GM19025 (cell line): ENCODE measurements around the gene MYO1A.
"Not testable (repeated sequence)": the region's sequence is repeated elsewhere in the genome, so short reads cannot be mapped to it uniquely, and the experiment has no call there.

Source experiments
- ATAC-seq: cut with Tn5 transposase; IDR thresholded peaks from one replicate; pipeline ENCODE4 v1.9.1; 2021; ENCODE audit warnings: mild to moderate bottlenecking, low read depth, moderate library complexity; ENCODE audit not compliant: unreplicated experiment

The MYO1A gene

DNA sequence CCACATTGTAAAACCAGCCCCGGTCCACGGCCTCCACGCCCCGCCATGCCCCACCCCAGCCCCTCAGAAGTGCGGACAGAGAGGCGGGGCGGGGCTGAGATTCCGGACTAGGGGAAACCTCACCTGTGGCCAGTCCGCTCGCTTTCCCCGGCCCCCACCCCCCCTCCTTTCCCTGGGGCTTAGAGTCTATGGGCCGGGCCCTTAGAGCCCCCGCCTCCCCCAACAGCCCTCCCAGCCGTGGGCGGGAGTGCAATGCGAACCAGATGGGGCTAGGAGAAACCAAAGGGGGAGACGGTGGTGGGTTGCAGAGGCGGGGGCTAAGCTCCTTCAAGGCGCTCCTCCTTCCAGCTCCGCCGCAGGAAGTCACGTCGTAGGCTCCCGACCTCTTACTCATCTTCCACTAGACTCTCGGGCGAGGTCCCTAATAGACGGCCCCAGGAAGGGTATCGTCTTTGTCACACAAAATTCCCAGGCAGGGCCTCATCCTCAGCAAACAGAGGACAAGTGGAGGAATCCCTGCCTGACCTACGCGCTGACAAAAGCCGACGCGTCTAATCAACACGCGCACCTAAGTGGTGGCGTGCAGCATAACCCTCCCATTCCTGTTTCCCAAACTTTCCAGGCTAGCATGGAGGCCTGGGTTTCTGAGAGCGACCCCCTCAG is 37.9 kb upstream of the MYO1A start:
- peak; percentile 27 for ATAC-seq

DNA sequence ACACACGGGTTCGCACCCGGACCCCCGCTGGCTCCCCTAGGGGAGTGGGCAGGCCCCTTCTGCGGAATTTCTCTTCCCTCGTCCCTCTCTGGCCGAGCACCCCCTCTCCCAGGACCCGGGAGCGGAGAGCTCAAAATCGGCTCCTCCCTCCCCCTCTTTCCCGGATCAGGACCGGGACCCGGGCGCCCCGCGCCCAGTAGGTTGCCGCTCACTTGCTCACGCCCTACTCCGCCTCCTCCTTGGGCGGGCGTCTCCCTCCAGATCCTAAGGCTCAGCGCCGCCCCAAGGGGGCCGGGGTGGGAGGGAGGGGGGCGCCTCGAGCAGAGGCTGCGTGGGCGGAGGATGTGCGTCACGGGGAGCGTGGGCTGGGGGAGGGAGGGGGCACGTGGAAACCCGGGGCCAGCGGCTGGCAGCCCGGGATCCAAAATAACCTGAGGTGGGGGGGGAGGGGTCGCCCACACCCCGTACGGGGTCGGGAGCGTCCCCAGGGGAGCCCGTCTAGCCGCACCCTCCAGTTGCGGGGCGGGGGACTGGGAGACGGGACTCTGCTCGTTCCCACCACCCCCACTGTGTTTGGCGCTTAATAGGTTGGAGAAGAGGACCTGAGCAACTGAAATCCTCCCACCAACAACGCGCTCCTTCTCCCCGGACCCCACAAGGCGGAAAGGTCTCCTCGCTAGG is 37.2 kb upstream of the MYO1A start:
- peak; percentile 25 for ATAC-seq

DNA sequence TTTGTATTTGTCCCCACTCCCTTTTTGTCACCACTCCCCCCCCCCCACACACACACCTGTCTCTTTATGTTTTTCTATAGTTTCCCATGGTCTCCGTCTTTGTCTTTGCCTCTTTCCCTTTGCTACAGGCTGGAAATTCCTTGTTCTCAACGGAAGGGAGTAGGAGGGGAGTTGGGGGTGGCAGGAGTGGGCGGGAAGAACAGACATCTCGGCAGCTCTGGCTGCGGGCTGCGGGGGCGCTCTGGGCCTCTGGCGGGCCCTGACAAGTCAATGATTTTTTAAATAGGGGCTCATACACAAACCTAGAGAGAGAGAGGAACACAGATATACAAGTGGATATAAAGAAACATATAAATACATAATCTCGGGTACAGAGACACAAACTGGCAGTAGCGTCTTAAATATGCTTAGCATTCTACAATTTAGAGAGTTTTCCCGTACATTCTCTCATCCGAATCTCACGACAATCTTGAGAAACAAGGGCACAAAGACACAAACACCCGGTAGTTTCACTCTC is 36.6 kb upstream of the MYO1A start:
- ATAC-seq = no peak

DNA sequence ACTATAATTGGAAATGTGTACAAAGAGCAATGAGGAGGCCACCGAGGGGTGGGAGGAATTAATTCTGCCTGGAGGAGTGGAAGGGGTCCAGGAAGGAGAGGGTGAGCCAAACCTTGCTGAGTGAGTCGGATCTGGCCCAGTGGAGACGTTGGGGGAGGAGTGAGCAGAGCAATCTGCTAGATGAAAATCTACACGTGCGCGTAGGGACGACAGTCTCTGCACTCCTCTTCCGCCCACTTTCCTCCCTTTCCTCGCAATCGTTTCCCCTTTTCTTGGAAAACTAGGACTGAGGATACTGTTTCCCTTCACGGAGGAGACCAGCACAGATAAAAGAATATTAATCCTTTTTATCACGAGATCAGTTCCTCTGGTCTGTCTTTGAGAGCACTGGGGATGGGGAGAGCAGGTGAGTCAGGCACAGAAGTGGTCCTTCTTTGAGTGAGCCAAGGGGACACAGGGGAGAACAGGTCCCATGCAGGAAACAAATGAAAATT is 36.1 kb upstream of the MYO1A start:
- no peak for ATAC-seq

DNA sequence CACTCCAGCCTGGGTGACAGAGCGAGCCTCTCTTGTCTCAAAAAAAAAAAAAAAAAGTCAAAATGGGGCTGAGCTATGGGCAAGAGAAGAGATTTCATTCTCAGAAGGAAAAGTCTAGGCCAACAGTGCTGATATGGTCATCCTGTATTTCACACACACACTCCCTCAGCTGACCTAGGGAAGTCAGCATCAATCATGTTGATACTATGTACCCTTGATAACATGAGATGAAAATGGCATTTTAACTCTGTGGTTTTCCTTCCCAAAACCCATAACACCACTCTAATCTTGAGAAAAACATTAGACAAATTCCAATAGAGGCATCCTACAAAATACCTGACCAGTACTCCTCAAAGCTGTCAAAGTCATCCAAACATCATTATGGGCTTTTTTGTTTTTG is 30.9 kb upstream of the MYO1A start:
- no peak for ATAC-seq

DNA sequence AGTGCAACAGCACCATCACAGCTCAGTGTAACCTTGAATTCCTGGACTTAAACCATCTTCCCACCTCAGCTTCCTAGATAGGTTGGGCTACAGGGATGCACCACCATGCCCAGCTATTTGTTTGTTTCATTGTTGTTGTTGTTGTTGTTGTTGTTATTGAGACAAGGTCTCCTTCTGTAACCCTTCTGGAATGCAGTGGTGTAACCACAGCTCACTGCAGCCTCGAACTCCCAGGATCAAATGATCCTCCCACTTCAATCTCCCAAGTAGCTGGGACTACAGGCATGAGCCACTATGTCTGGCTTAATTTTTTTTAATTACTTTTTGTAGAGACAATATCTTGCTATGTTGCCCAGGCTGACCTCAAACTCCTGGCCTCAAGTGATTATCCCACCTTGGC is 29.9 kb upstream of the MYO1A start:
- no peak for ATAC-seq

DNA sequence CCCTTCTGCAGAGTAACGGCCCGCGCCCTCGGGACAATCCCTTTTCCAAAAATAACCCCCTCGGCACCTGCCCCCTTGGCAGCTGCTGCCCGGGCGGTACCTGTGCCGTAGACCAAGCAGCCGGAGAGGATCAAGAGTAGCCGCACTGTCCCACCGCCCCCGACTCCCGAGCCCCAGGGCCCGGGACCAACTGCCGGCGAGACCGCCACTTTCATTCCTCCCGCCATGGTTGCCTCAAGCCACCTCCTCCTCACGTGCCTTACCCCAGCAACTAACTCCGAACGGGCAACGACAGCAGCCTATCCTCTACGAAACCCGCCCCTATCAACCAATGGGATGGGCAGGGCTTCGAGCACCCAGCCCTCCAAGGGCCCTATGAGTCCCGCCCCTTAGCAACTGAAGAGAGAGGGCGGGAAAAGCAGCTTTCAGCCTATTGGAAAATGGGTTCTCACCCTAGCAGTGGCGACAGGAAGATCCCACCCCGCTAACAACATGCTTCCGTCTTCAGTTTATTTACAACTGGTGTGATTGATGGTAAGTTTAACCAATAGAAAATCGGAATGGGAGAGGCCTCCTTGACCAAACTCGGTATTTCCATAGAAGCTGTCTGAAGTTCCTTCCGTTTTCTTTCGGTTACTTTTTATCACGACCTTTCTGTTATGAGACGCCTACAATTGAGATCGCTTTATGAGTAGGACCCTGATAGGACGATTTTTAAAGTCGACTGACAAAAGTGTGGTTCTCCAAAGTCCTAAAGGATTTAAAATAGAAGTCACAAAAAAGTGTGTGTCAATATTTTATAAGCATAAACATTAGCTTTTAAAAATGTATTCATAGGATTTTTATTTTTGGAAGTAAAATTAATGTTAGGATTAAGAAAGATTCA is 28.8 kb upstream of the MYO1A start, which contains the start of gene NEMP1:
Gene NEMP1 (minus strand): TSS at position 273 of the 886 bp plus-strand sequence. CDS start 46 bp downstream, at position 227.
- ATAC-seq = peak; percentile 97

DNA sequence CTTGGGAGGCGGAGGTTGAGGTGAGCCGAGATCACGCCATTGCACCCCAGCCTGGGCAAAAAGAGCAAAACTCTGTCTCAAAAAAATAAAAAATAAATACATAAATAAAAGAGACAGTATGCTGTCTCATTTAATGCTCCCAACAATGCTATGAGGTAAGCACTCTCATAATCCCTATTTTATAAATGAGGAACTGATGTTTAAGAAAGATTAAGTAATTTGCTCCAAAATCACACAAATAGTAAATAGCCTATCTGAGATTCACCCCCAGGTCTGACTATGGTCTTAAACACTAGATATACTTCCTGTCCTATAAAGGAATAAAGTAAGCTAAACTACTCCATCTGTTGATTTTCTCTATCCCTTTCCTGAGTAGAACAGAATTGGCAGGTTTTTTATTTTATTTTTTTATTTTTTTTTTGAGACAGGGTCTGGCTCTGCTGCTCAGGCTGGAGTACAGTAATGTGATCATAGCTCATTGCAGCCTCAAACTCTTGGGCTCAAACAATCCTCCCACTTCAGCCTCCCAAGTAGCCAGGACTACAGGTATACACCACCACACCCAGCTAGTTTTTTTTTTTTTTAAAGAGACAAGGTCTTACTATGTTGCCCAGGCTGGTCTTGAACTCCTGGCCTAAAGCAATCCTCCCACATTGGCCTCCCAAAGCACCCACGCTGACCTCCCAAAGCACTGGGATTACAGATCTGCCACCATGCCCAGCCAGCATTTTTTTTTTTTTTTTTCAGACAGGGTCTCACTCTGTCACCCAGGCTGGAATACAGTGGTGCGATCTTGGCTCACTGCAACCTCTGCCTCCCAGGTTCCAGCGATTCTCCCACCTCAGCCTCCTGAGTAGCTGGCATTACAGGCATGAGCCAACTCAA is 23.9 kb upstream of the MYO1A start:
- ATAC-seq = not testable (repeated sequence)

DNA sequence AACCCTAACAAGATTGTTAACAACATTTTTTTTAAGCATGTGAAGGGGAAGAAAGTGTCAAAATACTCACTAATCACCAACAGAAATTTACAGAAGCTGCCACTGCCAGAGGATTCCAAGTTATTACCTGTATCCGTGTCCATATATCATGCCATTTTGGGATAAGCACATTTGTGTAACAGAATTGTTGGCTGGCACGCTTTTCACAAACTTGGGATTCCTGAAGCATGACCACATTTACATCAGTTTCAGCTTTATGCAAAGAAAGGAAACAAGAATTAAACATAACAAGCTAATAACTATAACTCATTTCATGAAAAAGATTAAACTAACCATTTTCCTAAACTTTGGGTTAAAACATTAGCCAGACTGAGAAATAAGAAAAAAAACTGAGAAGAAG is 22.7 kb upstream of the MYO1A start:
- ATAC-seq = no peak

DNA sequence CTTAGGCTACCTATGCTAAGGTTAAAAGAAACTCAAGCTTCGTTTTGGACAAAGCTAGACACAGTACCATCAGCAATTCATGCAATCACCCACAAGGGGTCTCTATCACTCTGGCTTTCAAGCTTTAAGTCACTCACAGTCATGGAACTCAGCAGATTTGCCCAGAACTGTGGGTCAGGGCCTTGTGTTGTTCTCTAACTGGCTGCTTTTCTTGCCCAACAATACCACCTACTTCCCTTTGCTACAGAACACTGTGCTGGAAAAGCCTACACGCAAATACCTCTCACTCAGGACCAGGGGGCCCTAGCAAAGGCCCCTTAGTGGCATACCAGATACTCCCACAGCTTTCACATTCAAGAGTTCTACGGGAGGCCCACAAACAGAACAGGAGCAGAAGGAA is 19.6 kb upstream of the MYO1A start:
- peak; percentile 85 for ATAC-seq

DNA sequence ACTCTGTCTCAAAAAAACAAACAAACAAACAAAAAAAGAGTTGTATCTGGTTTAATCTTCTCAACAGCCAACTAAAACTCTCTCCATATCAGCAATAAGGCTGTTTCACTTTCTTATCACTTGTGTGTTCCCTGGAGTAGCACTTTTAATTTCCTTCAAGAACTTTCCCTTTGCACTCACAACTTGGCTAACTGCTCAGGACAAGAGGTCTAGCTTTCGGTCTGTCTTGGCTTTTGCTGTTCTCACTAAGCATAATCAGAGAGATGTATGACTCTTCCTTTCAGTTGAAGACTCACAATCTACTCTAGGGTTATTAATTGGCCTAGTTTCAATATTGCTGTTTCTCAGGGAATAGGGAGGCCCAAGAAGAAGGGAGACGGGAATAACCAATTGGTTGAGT is 16.3 kb upstream of the MYO1A start:
- no peak for ATAC-seq

DNA sequence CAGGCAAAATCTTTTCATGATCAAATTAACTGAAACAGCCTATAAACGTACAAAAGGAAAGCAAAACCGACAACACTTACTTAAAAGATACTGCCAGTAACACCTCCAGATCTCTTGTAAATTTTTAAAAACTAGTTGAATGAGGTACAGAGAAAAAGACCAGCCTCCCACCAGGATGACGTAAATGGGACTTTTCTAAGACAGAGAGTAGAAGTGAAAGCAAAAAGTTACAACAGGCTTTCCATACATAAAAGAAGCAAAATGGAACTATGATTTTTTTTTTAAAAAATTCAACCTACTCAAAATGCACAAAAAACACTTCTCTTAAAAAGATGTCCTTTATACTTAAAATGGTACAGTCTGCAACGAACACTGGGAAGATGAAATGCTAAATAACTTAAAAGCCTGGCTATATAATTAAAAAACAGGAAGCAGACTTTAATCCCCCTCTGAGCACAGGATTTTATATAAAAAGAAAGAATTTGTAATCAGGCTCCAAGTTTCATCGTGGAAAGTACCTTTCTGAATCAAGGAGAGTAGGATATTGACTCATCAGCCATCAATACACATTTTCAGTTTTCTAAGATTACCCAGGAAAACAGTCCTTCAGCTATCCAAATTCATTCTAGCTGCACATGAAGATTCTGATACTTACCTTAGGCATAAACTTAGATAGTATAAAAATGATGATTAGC is 14.2 kb upstream of the MYO1A start:
- ATAC-seq = peak; percentile 94

DNA sequence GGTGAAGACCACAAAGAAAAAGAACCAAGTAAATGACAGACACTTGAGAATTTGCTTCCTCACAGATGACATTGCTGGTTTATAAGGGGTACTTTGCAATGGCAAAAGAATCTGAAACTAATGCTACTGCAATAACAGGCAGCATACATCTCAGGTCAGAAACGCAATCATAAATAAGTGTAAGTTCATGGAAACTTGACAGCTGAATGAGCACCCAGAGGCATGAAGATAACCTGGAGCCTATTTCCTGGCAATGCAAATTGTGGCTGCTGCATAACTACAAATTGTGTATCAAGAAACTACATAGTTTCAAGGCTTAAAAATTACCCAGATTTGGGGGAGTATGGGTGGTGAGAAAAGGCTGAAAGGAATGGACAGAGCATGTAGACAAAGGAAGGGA is 8.5 kb upstream of the MYO1A start:
- ATAC-seq = no peak

DNA sequence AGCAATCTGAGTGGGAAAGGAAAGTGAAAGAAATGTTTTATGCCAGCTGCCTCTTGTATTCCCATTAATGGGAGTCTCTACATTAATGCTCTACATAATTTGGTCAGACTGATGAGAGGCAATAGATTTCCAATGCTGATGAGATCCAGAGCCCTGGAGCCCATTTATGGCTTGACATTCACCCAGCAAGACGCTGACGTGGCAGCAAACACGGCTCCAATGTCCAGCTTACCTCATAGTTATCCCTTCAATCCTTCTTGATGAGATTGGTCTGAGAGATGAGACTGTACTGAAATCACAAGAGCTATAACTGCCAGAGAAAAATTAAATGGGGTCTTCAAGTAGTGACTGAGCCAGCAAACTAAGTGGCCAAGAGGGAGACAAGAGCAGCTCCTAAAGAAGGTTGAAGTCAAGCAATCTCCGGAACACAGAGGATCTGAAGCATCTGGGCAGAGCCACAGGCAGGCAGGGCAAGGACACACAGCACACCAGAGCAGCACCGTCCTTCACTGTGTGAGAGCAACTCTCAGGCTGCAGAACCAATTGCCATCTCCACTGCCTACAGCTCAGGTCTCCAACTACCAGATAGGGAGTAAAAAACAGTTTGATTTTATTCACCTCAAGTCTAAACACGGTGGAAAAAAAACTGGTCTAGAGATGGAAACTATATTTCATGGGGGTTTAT is 7.3 kb upstream of the MYO1A start:
- no peak for ATAC-seq

DNA sequence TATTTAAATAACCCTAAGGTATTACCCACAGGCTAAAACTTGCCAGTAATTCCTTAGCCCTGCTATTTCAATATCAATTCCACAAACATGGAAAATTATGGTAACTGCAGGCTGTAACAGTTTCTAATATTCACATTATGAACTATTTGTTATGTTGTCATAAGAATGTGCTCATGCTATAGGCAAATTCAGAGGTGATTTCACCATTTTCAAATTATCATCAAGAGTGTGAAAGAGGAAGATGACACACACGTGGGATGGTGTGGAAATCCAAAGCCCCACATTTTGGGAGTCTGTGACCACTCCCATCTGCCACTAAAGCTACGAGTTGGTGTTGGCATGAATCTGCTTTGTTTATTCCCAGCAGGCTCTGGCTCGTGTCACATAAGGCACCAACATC is 5.9 kb upstream of the MYO1A start:
- no peak for ATAC-seq

DNA sequence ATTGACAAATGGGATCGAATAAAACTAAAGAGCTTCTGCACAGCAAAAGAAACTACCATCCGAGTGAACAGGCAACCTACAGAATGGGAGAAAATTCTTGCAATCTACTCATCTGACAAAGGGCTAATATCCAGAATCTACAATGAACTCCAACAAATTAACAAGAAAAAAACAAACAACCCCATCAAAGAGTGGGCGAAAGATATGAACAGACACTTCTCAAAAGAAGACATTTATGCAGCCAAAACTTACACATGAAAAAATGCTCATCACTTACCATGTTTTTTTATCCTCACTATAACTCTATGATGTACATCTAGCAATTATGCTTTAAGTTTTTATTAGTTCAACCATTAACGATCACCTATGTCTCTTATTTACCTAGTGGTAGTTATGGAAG is 4.0 kb upstream of the MYO1A start:
- not testable (repeated sequence) for ATAC-seq

DNA sequence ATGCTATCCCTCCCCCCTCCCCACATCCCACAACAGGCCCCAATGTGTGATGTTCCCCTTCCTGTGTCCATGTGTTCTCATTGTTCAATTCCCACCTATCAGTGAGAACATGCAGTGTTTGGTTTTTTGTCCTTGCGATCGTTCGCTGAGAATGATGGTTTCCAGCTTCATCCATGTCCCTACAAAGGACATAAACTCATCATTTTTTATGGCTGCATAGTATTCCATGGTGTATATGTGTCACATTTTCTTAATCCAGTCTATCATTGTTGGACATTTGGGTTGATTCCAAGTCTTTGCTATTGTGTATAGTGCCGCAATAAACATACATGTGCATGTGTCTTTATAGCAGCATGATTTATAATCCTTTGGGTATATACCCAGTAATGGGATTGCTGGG is 3.2 kb upstream of the MYO1A start:
- not testable (repeated sequence) for ATAC-seq

DNA sequence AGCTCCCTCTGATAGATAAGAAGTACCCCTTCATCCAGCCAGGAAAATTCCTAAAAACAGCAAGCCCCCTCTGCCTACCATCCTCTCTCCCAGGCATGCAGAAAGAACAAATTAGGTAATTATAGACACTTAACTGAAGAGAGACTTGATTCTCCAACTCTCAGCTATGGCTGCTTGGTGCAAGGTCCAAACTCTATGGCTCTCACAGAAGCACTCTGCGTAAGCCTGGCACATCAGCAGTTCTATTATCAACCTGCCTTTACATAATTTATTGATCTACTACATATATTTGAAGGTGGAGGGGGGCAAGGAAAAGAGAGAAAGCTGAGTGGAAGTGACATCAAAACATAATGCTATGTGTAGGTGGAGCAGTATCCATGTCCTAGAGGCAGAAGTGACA is 1.1 kb upstream of the MYO1A start:
- ATAC-seq = no peak

DNA sequence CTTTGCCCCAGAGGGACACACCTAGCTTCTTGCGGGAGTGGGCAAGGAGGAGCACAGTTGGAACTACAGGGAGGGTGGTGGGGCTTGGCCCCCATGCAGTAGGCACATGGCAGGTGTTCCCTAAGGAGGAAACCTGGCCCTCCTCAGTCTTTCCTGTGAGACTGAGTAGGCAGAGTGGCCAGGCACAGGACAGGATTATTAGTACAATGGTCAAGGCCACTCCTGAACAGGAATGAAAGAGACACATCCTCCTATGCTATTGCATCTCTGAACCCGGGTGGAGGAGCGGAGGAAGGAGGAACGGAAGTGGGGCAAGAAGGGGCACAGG is 846 bp downstream of the MYO1A start:
- no peak for ATAC-seq
